Measurements from ENCODE around the gene IFNL1.

- TF ChIP-seq POLR2A (IDR thresholded peaks at IDR 0.05; ENCODE audit: low read length) = no peak
- no peak for TF ChIP-seq GATA1 (IDR thresholded peaks at IDR 0.05; ENCODE audit: low read depth, low read length)
Measured at GRCh38 chr19:39306075-39306474, 9.9 kb downstream of the IFNL1 start.
